H1 (cell line): ENCODE data around the gene SPECC1. TPM values are rescaled to one million over a fixed set of nuclear protein-coding genes. Genes with fewer than 3 reads are reported as not detected.

Experiments
- CTCF ChIA-PET: fragments of 300-600 bp; sonication (Branson Sonifier 250); formaldehyde crosslinking; loops from one replicate; lab custom pipeline; 2021; ENCODE audit not compliant: partially characterized antibody; lab: Charles Lee
- POLR2A ChIA-PET: fragments of 300-600 bp; sonication (Branson Sonifier 250); formaldehyde crosslinking; loops from one replicate; lab custom pipeline; 2021; ENCODE audit warnings: inconsistent platforms; ENCODE audit not compliant: partially characterized antibody; lab: Charles Lee
- DNase-seq, 2 experiments: peaks; one replicate each; pipeline versions ENCODE4 v3.0.0 to v3.0.0-alpha.2; 2010 to 2022; ENCODE audit warnings: low spot score in 2 of 2, low read depth in 1 of 2, mixed read lengths in 1 of 2
- FAIRE-seq: peaks from 2 replicates; lab custom pipeline; 2011; peaks lifted over from hg19 to GRCh38; lab: Jason Lieb, UNC
- H2AFZ ChIP-seq: 2 replicates; pipeline ENCODE4 v1.8.1; 2012; ENCODE audit warnings: low read length, inconsistent platforms
- H2AK5ac ChIP-seq: 2 replicates; pipeline ENCODE4 v1.6.1; 2013; ENCODE audit warnings: low read depth, low read length
- H2BK120ac ChIP-seq: replicated peaks from 2 replicates; pipeline ENCODE3; 2013; ENCODE audit warnings: low read depth, low read length, inconsistent platforms
- H2BK12ac ChIP-seq: 2 replicates; pipeline ENCODE4 v1.6.1; 2013; ENCODE audit warnings: low read depth, low read length
- H2BK15ac ChIP-seq: 2 replicates; pipeline ENCODE4 v1.6.1; 2013; ENCODE audit warnings: low read length
- H2BK20ac ChIP-seq: 2 replicates; pipeline ENCODE4 v1.6.1; 2013; ENCODE audit warnings: low read length
- H2BK5ac ChIP-seq: 2 replicates; pipeline ENCODE4 v1.6.1; 2013; ENCODE audit warnings: low read depth, low read length
- H3K14ac ChIP-seq: 2 replicates; pipeline ENCODE4 v1.6.1; 2013; ENCODE audit warnings: inconsistent platforms; ENCODE audit not compliant: insufficient read length
- H3K18ac ChIP-seq: 2 replicates; pipeline ENCODE4 v1.6.1; 2013; ENCODE audit warnings: low read length; ENCODE audit errors: extremely low read depth
- H3K23ac ChIP-seq: 2 replicates; pipeline ENCODE4 v1.6.1; 2013; ENCODE audit warnings: inconsistent platforms; ENCODE audit not compliant: insufficient read length
- H3K23me2 ChIP-seq: 2 replicates; pipeline ENCODE4 v1.6.1; 2013; ENCODE audit warnings: low read depth, low read length
- H3K27ac ChIP-seq: 2 replicates; pipeline ENCODE4 v1.6.1; 2011; ENCODE audit warnings: low read depth, low read length, inconsistent platforms
- H3K27me3 ChIP-seq, 4 experiments: replicated peaks in 1 of 4; 1 replicate in 1 of 4; 2 replicates in 3 of 4; pipeline versions ENCODE4 v1.6.1 to v1.8.1; 2011 to 2013; ENCODE audit warnings: low read length in 3 of 4, mild to moderate bottlenecking in 3 of 4, inconsistent platforms in 2 of 4, mixed read lengths in 2 of 4, moderate library complexity in 1 of 4; ENCODE audit not compliant: control insufficient read depth in 3 of 4, insufficient read depth in 3 of 4; ENCODE audit errors: extremely low read depth in 1 of 4
- H3K36me3 ChIP-seq, 4 experiments: 2 replicates each; pipeline versions ENCODE4 v1.6.1 to v1.8.1; 2011 to 2013; ENCODE audit warnings: mild to moderate bottlenecking in 4 of 4, low read length in 3 of 4, moderate library complexity in 2 of 4, control low read depth in 1 of 4, inconsistent platforms in 1 of 4; ENCODE audit not compliant: insufficient read depth in 4 of 4, control insufficient read depth in 2 of 4
- H3K4ac ChIP-seq: replicated peaks from 2 replicates; pipeline ENCODE3; 2013; ENCODE audit warnings: low read length, low read depth, mixed read lengths, inconsistent platforms; ENCODE audit not compliant: insufficient read length
- H3K4me1 ChIP-seq, 4 experiments: replicated peaks in 1 of 4; 1 replicate in 1 of 4; 2 replicates in 3 of 4; pipeline versions ENCODE4 v1.6.1 to v1.8.1; 2011 to 2013; ENCODE audit warnings: low read length in 3 of 4, inconsistent platforms in 2 of 4, mixed read lengths in 1 of 4; ENCODE audit not compliant: insufficient read depth in 4 of 4, control insufficient read depth in 3 of 4
- H3K4me2 ChIP-seq, 2 experiments: 2 replicates each; pipeline versions ENCODE4 v1.6.1 to v1.8.1; 2011 to 2013; ENCODE audit warnings: low read depth in 2 of 2, low read length in 2 of 2, control low read depth in 1 of 2, inconsistent platforms in 1 of 2, mild to moderate bottlenecking in 1 of 2; ENCODE audit not compliant: insufficient read depth in 1 of 2
- H3K4me3 ChIP-seq, 4 experiments: fragments of 200-600, 300-600 bp in 1 of 4; sonication (generic), shearing (Covaris generic), sonication (Bioruptor Twin) in 1 of 4; 2 replicates each; pipeline versions ENCODE4 v1.5.1 to v1.8.1; 2011 to 2016; ENCODE audit warnings: low read length in 4 of 4, low read depth in 3 of 4, control low read depth in 2 of 4, inconsistent platforms in 2 of 4, mild to moderate bottlenecking in 2 of 4, mixed read lengths in 1 of 4, moderate library complexity in 1 of 4; ENCODE audit not compliant: insufficient read depth in 2 of 4; ENCODE audit errors: extremely low read depth in 1 of 4
- H3K56ac ChIP-seq: replicated peaks from 2 replicates; pipeline ENCODE3; 2013; ENCODE audit warnings: low read depth, mild to moderate bottlenecking, mixed read lengths, low read length, inconsistent platforms; ENCODE audit not compliant: insufficient read length
- H3K79me1 ChIP-seq: 2 replicates; pipeline ENCODE4 v1.6.1; 2013; ENCODE audit warnings: low read depth, low read length, control low read depth
- H3K79me2 ChIP-seq, 2 experiments: 2 replicates each; pipeline versions ENCODE4 v1.6.1 to v1.8.1; 2012 to 2013; ENCODE audit warnings: low read length in 2 of 2, mild to moderate bottlenecking in 2 of 2, inconsistent platforms in 1 of 2; ENCODE audit not compliant: insufficient read depth in 2 of 2, control insufficient read depth in 1 of 2
- H3K9ac ChIP-seq, 4 experiments: replicated peaks in 1 of 4; 1 replicate in 1 of 4; 2 replicates in 3 of 4; pipeline versions ENCODE4 v1.6.1 to v1.8.1; 2011 to 2013; ENCODE audit warnings: low read depth in 3 of 4, low read length in 3 of 4, control low read depth in 2 of 4, mild to moderate bottlenecking in 2 of 4, moderate library complexity in 2 of 4, inconsistent platforms in 1 of 4; ENCODE audit errors: extremely low read depth in 1 of 4
- H3K9me3 ChIP-seq, 2 experiments: 2 replicates each; pipeline versions ENCODE4 v1.6.1 to v1.8.1; 2012 to 2013; ENCODE audit warnings: mild to moderate bottlenecking in 2 of 2, moderate library complexity in 2 of 2, control low read depth in 1 of 2, inconsistent platforms in 1 of 2, low read depth in 1 of 2, low read length in 1 of 2, mixed read lengths in 1 of 2; ENCODE audit not compliant: insufficient read depth in 2 of 2
- H4K20me1 ChIP-seq, 2 experiments: replicated peaks in 1 of 2; 2 replicates each; pipeline versions ENCODE3 to v1.8.1; 2011 to 2013; ENCODE audit warnings: inconsistent platforms in 2 of 2, low read length in 2 of 2, mild to moderate bottlenecking in 1 of 2; ENCODE audit not compliant: insufficient read depth in 2 of 2, control insufficient read depth in 1 of 2
- H4K5ac ChIP-seq: 2 replicates; pipeline ENCODE4 v1.6.1; 2013; ENCODE audit warnings: low read length, low read depth, mixed read lengths, inconsistent platforms; ENCODE audit not compliant: insufficient read length
- H4K8ac ChIP-seq: 2 replicates; pipeline ENCODE4 v1.8.0; 2013; ENCODE audit warnings: mild to moderate bottlenecking, moderate library complexity, low read length, inconsistent platforms; ENCODE audit not compliant: insufficient read depth; ENCODE audit errors: extremely low read depth
- H4K91ac ChIP-seq: replicated peaks from 2 replicates; pipeline ENCODE3; 2013; ENCODE audit warnings: low read length, mixed read lengths, inconsistent platforms; ENCODE audit not compliant: insufficient read length
- CHD2 ChIP-seq: IDR thresholded peaks from 2 replicates; pipeline ENCODE4 v1.6.1; 2012; ENCODE audit warnings: low read length, improper control_type of control experiment
- CREB1 ChIP-seq: IDR thresholded peaks from 2 replicates; pipeline ENCODE4 v1.6.1; 2012; ENCODE audit warnings: inconsistent platforms
- EZH2 ChIP-seq: fragments of 200-600 bp; sonication (generic); IDR thresholded peaks from 2 replicates; pipeline ENCODE4 v1.7.1; 2012; ENCODE audit warnings: low read depth, mild to moderate bottlenecking, moderate library complexity, low read length, inconsistent platforms; ENCODE audit not compliant: severe bottlenecking
- FOSL1 ChIP-seq: IDR thresholded peaks from 2 replicates; pipeline ENCODE4 v1.6.1; 2011; ENCODE audit warnings: mild to moderate bottlenecking, low read depth, low read length, moderate library complexity; ENCODE audit not compliant: insufficient read depth
- KDM4A ChIP-seq: IDR thresholded peaks from one replicate; pipeline ENCODE4 v1.7.1; 2012; ENCODE audit warnings: low read depth, mild to moderate bottlenecking, moderate library complexity, low read length, inconsistent platforms; ENCODE audit not compliant: severe bottlenecking
- POLR2AphosphoS5 ChIP-seq: IDR thresholded peaks from 2 replicates; pipeline ENCODE4 v1.6.1; 2011; ENCODE audit warnings: low read depth, low read length
- RNF2 ChIP-seq: fragments of 200-900, 300-1000 bp; sonication (generic); IDR thresholded peaks from 2 replicates; pipeline ENCODE4 v1.7.1; 2016; ENCODE audit warnings: borderline replicate concordance, low read depth, mild to moderate bottlenecking, antibody characterized with exemption, low read length; ENCODE audit not compliant: poor library complexity, severe bottlenecking; ENCODE audit errors: missing control alignments
- SIX5 ChIP-seq: IDR thresholded peaks from 2 replicates; pipeline ENCODE4 v1.6.1; 2011; ENCODE audit warnings: mild to moderate bottlenecking, low read depth, low read length
- SP1 ChIP-seq: IDR thresholded peaks from 2 replicates; pipeline ENCODE4 v1.6.1; 2011; ENCODE audit warnings: low read depth, low read length
- TAF1 ChIP-seq: IDR thresholded peaks from 2 replicates; pipeline ENCODE4 v1.6.1; 2011; ENCODE audit warnings: mild to moderate bottlenecking, low read depth, low read length
- YY1 ChIP-seq: IDR thresholded peaks from 2 replicates; pipeline ENCODE4 v1.6.1; 2011; ENCODE audit warnings: low read depth, mild to moderate bottlenecking, low read length
- whole genome bisulfite sequencing, 2 experiments: shearing (Covaris generic) in 1 of 2; methylation state at CpG; one replicate each; pipeline versions ENCODE4 v1.1.6 to v1.1.7; 2013 to 2015; ENCODE audit warnings: low lambda C conversion rate in 2 of 2, mixed read lengths in 2 of 2, inconsistent platforms in 1 of 2, low coverage in 1 of 2, missing lambda C conversion rate in 1 of 2; ENCODE audit not compliant: insufficient replicate concordance in 2 of 2, insufficient coverage in 1 of 2, insufficient read length in 1 of 2; ENCODE audit errors: extremely low coverage in 1 of 2, missing lambda C conversion rate in 1 of 2; 5-methylcytosine and 5-hydroxymethylcytosine counted together
- polyA plus RNA-seq, 7 experiments: library from polyadenylated mRNA; depleted of rRNA in 3 of 7; stranded (reverse) in 5 of 7; unstranded in 2 of 7; fragments of >200 nt in 5 of 7; fragments of 200-250 nt in 2 of 7; gene quantifications; 1 replicate in 5 of 7; 2 replicates in 1 of 7; 4 replicates in 1 of 7; pipeline versions ENCODE4 v1.2.1 to v1.2.3, GENCODE V29; 2011 to 2013; ENCODE audit warnings: missing spikeins in 2 of 7, mixed read lengths in 2 of 7
- total RNA-seq: library from RNA; stranded (reverse); fragmentation: NEBNext Ultra II Directional; extraction: Animal tissue kit (Norgen Biotek cat#: 25700); gene quantifications from 2 replicates; pipeline ENCODE4 v1.2.1, GENCODE V29; 2021

SPECC1 gene
- total and polyA plus RNA-seq, 2 of the 8 experiments (the other 6 are each of a cell fraction or from before 2014, with no cell fraction given) = 35.8 to 87.9 TPM

- H3K56ac ChIP-seq = no peak overlapping the region
- peak overlapping the region; percentile 35 for H3K4ac ChIP-seq
- no peak overlapping the region for H2BK15ac ChIP-seq
- no peak overlapping the region for H3K18ac ChIP-seq
- no peak overlapping the region for H4K5ac ChIP-seq
- peaks cover 10 to 22% (median 18%) of the 10 kb centered on the region in 4 experiments; a peak in 6 of 7 replicates for H3K4me1 ChIP-seq
- no peak overlapping the region for H3K23ac ChIP-seq
- no peak overlapping the region; the same call in 1 of the 2 replicates for H2BK12ac ChIP-seq
- no peak overlapping the region for H2BK120ac ChIP-seq
- H3K14ac ChIP-seq = no peak overlapping the region
- no peaks in the 10 kb centered on the region for H3K36me3 ChIP-seq
- H4K8ac ChIP-seq = no peak overlapping the region
- no peak overlapping the region for H2AFZ ChIP-seq
- no peaks in the 10 kb centered on the region for H3K9me3 ChIP-seq
- CTCF ChIA-PET = interaction anchor here (0.8 kb wide), 1 partner anchor 13 kb away, joined by 3 read pairs; no protein-coding TSS in a partner anchor
- peaks cover 8% of the 10 kb centered on the region for H3K79me1 ChIP-seq
- H3K27ac ChIP-seq = peak overlapping the region; percentile 7; the same call in 1 of the 2 replicates
- peaks cover 3 to 97% of the 10 kb centered on the region in 2 experiments for H3K79me2 ChIP-seq
- WGBS, 2 experiments = 83% methylated on average over 2 of the region's 2 CpGs; no CpG with 5 or more reads in 1 of the 2 experiments
- H3K9ac ChIP-seq = peak overlapping the region in 1 of 4 experiments; percentile 27; a peak in 1 of 7 replicates
- no peak for DNase-seq
- POLR2A ChIA-PET = interaction anchor here (1.2 to 1.5 kb wide), 2 partner anchors 14 to 16 kb away, joined by 4 read pairs; no protein-coding TSS in a partner anchor
- H3K4me3 ChIP-seq = no peak overlapping the region
- 0 out of 2 replicates have a peak overlapping the region, but pooled peaks have one; percentile 38 for H2BK5ac ChIP-seq
- no peaks in the 10 kb centered on the region for H3K23me2 ChIP-seq
- no peaks in the 10 kb centered on the region for H3K27me3 ChIP-seq
- no peak overlapping the region for H2BK20ac ChIP-seq
- no peak overlapping the region for H3K4me2 ChIP-seq
- FAIRE-seq = no peak
- H2AK5ac ChIP-seq = no peak overlapping the region
- no peak overlapping the region for H4K91ac ChIP-seq
- H4K20me1 ChIP-seq = peaks cover under 1 to 7% of the 10 kb centered on the region in 2 experiments
- TF ChIP-seq SIX5 (no peak), EZH2 (no peak), POLR2AphosphoS5 (no peak), SP1 (no peak), CHD2 (no peak), CREB1 (no peak), TAF1 (no peak), KDM4A (no peak), FOSL1 (no peak), YY1 (no peak), RNF2 (no peak)
Measured at GRCh38 chr17:20171741-20172365, 162.7 kb downstream of the SPECC1 start.
